Choroid plexus epithelial cell (primary cell): ENCODE data around the gene ELSPBP1.
A peak's percentile ranks its signal among the peaks of the same experiment; 100 is the strongest.
"Not testable (repeated sequence)": the region's sequence is repeated elsewhere in the genome, so short reads cannot be mapped to it uniquely, and the experiment has no call there.

Experiments used
- DNase-seq: peaks from one replicate; pipeline ENCODE4 v3.0.0-alpha.2; 2010; ENCODE audit warnings: low read depth
- H3K4me3 ChIP-seq: 2 replicates; pipeline ENCODE4 v1.5.1; 2011; ENCODE audit warnings: low read depth, mild to moderate bottlenecking, control low read depth, low read length, moderate library complexity
- CTCF ChIP-seq: conservative IDR thresholded peaks from 2 replicates; pipeline ENCODE4 v1.5.1; 2011; ENCODE audit warnings: low read depth, mild to moderate bottlenecking, control low read depth, inconsistent platforms, low read length, moderate library complexity

The ELSPBP1 gene

GRCh38 chr19:47994209-47994802 is at the start of gene ELSPBP1:
Gene ELSPBP1, plus strand, starts transcription at chr19:47994632. Its CDS starts 14,036 bp downstream, at chr19:48008668.
- H3K4me3 ChIP-seq: no peak within 1 kb of the TSS
- no peak for TF ChIP-seq CTCF
- no peak for DNase-seq

- DNase-seq, H3K4me3 ChIP-seq: not testable (repeated sequence)
- TF ChIP-seq CTCF: peak; percentile 23
These were observed 44.4 kb upstream of the ELSPBP1 start for GRCh38 chr19:47949852-47950521.

GRCh38 chr19:47952132-47952531 is 42.3 kb upstream of the ELSPBP1 start:
- not testable (repeated sequence) for DNase-seq, H3K4me3 ChIP-seq

GRCh38 chr19:47955936-47956335 is 38.5 kb upstream of the ELSPBP1 start:
- not testable (repeated sequence) for DNase-seq, H3K4me3 ChIP-seq

GRCh38 chr19:47973529-47973928 is 20.9 kb upstream of the ELSPBP1 start:
- TF ChIP-seq CTCF: no peak
- no peak for DNase-seq
- no peak overlapping the region for H3K4me3 ChIP-seq

GRCh38 chr19:47991191-47991808 is 3.1 kb upstream of the ELSPBP1 start:
- H3K4me3 ChIP-seq: no peak overlapping the region
- no peak for DNase-seq
- TF ChIP-seq CTCF: no peak

GRCh38 chr19:47992070-47992469 is 2.4 kb upstream of the ELSPBP1 start, which contains the start of gene BSPH1:
Gene BSPH1, minus strand, starts transcription at chr19:47992170. Its CDS starts 89 bp downstream, at chr19:47992081.
- no peak for TF ChIP-seq CTCF
- DNase-seq: no peak
- no peak within 1 kb of the TSS for H3K4me3 ChIP-seq
